Measurements from ENCODE around the gene EP400. TPM values are rescaled to one million over a fixed set of nuclear protein-coding genes. Genes with fewer than 3 reads are reported as not detected.

EP400 gene
- total RNA-seq, 1 donor: 14.5 TPM

DNA sequence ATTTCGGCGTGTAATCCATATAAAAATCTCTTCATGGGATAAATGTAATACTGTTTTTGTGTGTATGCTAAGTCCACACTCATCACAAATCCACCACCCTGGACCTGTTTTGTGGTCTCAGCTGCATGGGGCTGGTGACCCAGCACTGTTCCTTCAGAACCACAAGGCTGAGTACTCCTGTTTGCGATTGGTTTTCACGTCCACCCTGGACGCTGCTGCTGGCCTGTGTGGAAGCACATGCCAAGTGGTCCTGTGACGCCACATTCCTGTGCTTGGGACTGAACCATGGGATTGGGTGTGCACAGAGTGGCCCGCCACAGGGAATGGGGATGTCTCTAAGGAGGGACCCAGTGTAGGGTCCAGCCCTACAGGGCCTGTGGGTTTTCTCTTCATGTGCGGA is 16.4 kb upstream of the EP400 start:
- H3K36me3 ChIP-seq (ENCODE audit: insufficient read depth, low read length): peaks cover 53% of the 10 kb centered on the region
- H3K4me3 ChIP-seq (ENCODE audit: insufficient read depth, low read length): no peak overlapping the region
- no peaks in the 10 kb centered on the region for H3K27me3 ChIP-seq (ENCODE audit: insufficient read depth, low read length)
- peak; percentile 69 for DNase-seq (ENCODE audit: insufficient read length, low spot score, missing footprints)
- TF ChIP-seq, protein P1, sequence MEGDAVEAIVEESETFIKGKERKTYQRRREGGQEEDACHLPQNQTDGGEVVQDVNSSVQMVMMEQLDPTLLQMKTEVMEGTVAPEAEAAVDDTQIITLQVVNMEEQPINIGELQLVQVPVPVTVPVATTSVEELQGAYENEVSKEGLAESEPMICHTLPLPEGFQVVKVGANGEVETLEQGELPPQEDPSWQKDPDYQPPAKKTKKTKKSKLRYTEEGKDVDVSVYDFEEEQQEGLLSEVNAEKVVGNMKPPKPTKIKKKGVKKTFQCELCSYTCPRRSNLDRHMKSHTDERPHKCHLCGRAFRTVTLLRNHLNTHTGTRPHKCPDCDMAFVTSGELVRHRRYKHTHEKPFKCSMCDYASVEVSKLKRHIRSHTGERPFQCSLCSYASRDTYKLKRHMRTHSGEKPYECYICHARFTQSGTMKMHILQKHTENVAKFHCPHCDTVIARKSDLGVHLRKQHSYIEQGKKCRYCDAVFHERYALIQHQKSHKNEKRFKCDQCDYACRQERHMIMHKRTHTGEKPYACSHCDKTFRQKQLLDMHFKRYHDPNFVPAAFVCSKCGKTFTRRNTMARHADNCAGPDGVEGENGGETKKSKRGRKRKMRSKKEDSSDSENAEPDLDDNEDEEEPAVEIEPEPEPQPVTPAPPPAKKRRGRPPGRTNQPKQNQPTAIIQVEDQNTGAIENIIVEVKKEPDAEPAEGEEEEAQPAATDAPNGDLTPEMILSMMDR (IDR thresholded peaks at IDR 0.05; ENCODE audit: extremely low read depth, low read depth, low read length): no peak
- no peak overlapping the region for H3K27ac ChIP-seq (ENCODE audit: low read depth, low read length)
- no peak overlapping the region for H2AFZ ChIP-seq (ENCODE audit: low read length)
- peaks cover 28% of the 10 kb centered on the region for H3K79me2 ChIP-seq (ENCODE audit: insufficient read depth, low read length)
- H3K9me3 ChIP-seq (ENCODE audit: low read depth, low read length): no peaks in the 10 kb centered on the region
- peaks cover 9% of the 10 kb centered on the region for H3K4me1 ChIP-seq (ENCODE audit: insufficient read depth, low read length)
- H4K20me1 ChIP-seq (ENCODE audit: insufficient read depth, low read length): peaks cover 7% of the 10 kb centered on the region
- no peak overlapping the region for H3K4me2 ChIP-seq (ENCODE audit: insufficient read depth, low read length)

DNA sequence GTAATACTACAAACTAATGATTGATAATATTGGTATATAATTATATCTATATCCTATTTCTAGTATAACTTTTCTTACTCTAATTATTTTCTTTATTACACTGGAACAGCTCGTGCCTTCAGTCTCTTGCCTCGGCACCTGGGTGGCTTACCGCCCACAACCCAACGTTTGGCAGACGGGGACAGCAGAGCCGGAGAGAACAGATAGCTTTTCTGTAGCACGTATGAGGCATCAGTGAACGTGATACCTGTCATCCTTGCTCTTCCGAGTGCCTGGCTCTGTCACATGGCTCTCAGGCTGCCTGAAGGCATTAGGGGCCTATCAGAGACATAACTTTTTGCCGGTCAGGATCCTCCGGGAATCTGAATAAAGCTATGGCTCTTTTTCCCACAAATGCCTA is 15.2 kb upstream of the EP400 start:
- H4K20me1 ChIP-seq (ENCODE audit: insufficient read depth, low read length): peaks cover 7% of the 10 kb centered on the region
- no peak overlapping the region for H3K4me2 ChIP-seq (ENCODE audit: insufficient read depth, low read length)
- TF ChIP-seq, protein P1 (IDR thresholded peaks at IDR 0.05; ENCODE audit: extremely low read depth, low read depth, low read length): no peak
- peaks cover 23% of the 10 kb centered on the region for H3K79me2 ChIP-seq (ENCODE audit: insufficient read depth, low read length)
- H3K4me1 ChIP-seq (ENCODE audit: insufficient read depth, low read length): peaks cover 9% of the 10 kb centered on the region
- no peaks in the 10 kb centered on the region for H3K27me3 ChIP-seq (ENCODE audit: insufficient read depth, low read length)
- no peak overlapping the region for H3K4me3 ChIP-seq (ENCODE audit: insufficient read depth, low read length)
- DNase-seq (ENCODE audit: insufficient read length, low spot score, missing footprints): no peak
- peaks cover 60% of the 10 kb centered on the region for H3K36me3 ChIP-seq (ENCODE audit: insufficient read depth, low read length)
- H3K9me3 ChIP-seq (ENCODE audit: low read depth, low read length): no peaks in the 10 kb centered on the region
- H3K27ac ChIP-seq (ENCODE audit: low read depth, low read length): no peak overlapping the region
- no peak overlapping the region for H2AFZ ChIP-seq (ENCODE audit: low read length)

DNA sequence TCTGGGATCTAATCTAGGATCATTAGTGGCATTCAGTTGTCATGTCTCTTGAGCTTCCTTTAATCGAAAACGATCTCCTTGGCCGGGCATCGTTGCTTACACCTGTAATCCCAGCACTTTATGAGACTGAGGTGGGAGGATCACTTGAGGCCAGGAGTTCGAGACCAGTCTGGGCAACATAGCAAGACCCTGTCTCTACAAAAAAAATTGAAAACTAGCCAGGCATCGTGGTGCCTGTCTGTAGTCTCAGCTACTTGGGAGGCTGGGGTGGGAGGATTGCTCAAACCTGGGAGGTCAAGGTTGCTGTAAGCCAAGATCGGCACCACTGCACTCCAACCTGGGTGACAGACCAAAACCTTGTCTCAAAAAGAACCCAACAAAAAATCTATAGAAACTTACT is 11.7 kb upstream of the EP400 start:
- Histone ChIP-seq H3K36me3 (ENCODE audit: insufficient read depth, low read length) (peaks cover 61% of the 10 kb centered on the region), H3K27ac (ENCODE audit: low read depth, low read length) (no peak overlapping the region), H3K9me3 (ENCODE audit: low read depth, low read length) (no peaks in the 10 kb centered on the region), H3K79me2 (ENCODE audit: insufficient read depth, low read length) (no peaks in the 10 kb centered on the region), H3K4me1 (ENCODE audit: insufficient read depth, low read length) (no peaks in the 10 kb centered on the region), H3K4me3 (ENCODE audit: insufficient read depth, low read length) (no peak overlapping the region), H3K27me3 (ENCODE audit: insufficient read depth, low read length) (no peaks in the 10 kb centered on the region), H4K20me1 (ENCODE audit: insufficient read depth, low read length) (peaks cover 5% of the 10 kb centered on the region), H2AFZ (ENCODE audit: low read length) (no peak overlapping the region), H3K4me2 (ENCODE audit: insufficient read depth, low read length) (no peak overlapping the region)
- TF ChIP-seq, protein P1 (IDR thresholded peaks at IDR 0.05; ENCODE audit: extremely low read depth, low read depth, low read length): no peak
- DNase-seq (ENCODE audit: insufficient read length, low spot score, missing footprints): no peak

DNA sequence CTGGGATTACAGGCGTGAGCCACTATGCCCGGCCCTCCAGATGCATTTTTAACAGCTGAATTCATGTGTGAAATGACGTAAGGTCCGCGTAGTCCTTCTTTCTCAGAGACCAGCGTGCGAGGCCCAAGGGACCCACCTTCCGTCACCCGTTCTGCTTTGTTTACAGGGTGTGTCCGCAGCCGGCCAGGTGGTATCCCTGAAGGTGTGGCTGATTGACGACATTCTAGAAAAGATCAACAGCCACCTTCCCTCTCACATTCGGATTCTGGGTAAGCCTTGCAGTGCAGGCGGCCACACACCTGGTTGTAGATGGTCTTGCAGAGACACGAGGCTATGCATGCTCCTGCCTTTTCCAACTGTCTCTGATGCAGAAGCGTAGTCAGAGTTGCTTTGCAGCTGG is 10.7 kb upstream of the EP400 start:
- no peak overlapping the region for H2AFZ ChIP-seq (ENCODE audit: low read length)
- H3K4me1 ChIP-seq (ENCODE audit: insufficient read depth, low read length): no peaks in the 10 kb centered on the region
- H3K4me3 ChIP-seq (ENCODE audit: insufficient read depth, low read length): no peak overlapping the region
- peak; percentile 44 for DNase-seq (ENCODE audit: insufficient read length, low spot score, missing footprints)
- peaks cover 5% of the 10 kb centered on the region for H4K20me1 ChIP-seq (ENCODE audit: insufficient read depth, low read length)
- H3K79me2 ChIP-seq (ENCODE audit: insufficient read depth, low read length): no peaks in the 10 kb centered on the region
- H3K27ac ChIP-seq (ENCODE audit: low read depth, low read length): no peak overlapping the region
- no peaks in the 10 kb centered on the region for H3K9me3 ChIP-seq (ENCODE audit: low read depth, low read length)
- no peak overlapping the region for H3K4me2 ChIP-seq (ENCODE audit: insufficient read depth, low read length)
- H3K27me3 ChIP-seq (ENCODE audit: insufficient read depth, low read length): no peaks in the 10 kb centered on the region
- H3K36me3 ChIP-seq (ENCODE audit: insufficient read depth, low read length): peaks cover 54% of the 10 kb centered on the region
- TF ChIP-seq, protein P1 (IDR thresholded peaks at IDR 0.05; ENCODE audit: extremely low read depth, low read depth, low read length): no peak
